T-helper 2 cell treated with Interferon-gamma antibody and Interleukin-4, amounts not matched to agents 100 ng/mL and 5 ng/mL, for 36 hours (primary cell): ENCODE results near the gene NKX2-1. TPM values are rescaled to one million over a fixed set of nuclear protein-coding genes. Genes with fewer than 3 reads are reported as not detected.
"Not testable (repeated sequence)": the region's sequence is repeated elsewhere in the genome, so short reads cannot be mapped to it uniquely, and the experiment has no call there.

Source experiments
- intact Hi-C: fragments of 100-400 bp; cut with micrococcal nuclease; formaldehyde crosslinking; loops from one replicate; pipeline ENCODE4 v1.15.1; 2023
- total RNA-seq: library from RNA; stranded (reverse); gene quantifications from 2 replicates; pipeline ENCODE4 v1.2.3, GENCODE V29; 2022

NKX2-1 gene
- total RNA-seq, 1 donor from 2014 or later: not detected

DNA sequence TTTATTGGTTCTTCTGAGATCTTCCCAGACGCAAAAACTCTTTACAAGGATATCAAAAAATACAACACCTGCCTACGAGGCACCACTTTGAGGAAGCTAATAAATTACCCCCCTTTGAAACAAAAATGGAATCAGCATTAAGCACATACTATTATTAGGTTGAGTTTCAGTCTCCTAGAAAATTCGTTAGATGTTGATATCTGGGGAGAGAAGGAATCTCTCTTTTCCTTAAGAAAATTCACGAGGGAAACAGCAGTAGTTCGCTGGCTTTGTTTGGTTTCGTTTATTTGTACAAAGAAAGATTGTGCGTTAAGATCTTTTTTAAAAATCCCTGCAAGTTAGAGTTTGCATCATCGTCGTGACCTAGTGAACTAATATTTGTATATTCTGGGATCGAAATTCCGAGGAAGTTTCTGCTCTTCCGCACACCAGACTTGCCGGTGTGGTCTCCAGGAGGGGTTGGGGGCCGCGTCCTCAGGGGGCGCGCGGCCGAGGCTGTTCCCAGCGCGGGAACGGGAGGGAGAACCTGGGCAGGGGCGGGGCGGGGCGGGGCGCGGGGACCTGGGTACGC is 12.1 kb downstream of the NKX2-1 start:
- intact Hi-C loops: no loop called here

DNA sequence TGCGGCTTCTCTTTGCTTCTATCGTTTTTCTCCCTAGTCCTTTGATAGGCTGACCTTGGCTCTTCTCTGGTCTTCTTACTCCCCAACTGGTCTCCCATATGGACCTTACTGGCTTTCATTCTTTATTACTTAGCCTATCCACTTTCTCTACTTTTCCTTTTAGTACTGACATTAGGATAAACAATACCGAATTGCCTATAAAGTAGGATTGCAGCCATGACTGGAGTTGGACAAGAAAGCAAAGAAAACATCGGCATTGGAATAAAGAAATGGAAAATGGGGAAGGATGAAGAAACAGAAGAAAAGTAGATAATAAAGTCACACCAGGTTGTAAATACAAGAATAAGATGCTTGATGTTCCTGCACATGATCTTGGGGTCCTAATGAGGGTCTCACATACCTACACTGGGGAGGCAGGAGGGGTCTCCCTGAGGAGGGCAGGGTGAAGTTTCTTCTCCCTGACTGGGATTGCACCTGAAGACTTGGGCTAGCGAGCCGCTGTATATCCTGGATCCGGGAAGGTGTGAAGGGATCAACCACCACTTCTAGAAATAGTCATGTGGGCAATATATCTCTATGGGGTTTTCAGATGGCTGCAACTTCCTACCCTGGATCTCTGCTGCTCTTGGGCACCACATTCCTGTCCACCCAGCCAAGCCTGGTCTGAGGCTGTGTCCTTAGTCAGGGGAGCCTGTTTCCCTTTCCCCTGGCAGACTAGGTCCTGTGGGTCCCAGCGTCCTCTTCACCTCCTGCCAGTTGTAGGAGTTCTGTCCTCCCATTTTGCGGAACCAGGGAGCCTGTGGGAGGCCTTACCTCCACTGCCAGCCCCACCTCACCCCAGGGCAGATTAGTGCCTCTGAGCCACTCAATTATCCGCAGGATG is 13.1 kb downstream of the NKX2-1 start:
- intact Hi-C loops: no loop called here

DNA sequence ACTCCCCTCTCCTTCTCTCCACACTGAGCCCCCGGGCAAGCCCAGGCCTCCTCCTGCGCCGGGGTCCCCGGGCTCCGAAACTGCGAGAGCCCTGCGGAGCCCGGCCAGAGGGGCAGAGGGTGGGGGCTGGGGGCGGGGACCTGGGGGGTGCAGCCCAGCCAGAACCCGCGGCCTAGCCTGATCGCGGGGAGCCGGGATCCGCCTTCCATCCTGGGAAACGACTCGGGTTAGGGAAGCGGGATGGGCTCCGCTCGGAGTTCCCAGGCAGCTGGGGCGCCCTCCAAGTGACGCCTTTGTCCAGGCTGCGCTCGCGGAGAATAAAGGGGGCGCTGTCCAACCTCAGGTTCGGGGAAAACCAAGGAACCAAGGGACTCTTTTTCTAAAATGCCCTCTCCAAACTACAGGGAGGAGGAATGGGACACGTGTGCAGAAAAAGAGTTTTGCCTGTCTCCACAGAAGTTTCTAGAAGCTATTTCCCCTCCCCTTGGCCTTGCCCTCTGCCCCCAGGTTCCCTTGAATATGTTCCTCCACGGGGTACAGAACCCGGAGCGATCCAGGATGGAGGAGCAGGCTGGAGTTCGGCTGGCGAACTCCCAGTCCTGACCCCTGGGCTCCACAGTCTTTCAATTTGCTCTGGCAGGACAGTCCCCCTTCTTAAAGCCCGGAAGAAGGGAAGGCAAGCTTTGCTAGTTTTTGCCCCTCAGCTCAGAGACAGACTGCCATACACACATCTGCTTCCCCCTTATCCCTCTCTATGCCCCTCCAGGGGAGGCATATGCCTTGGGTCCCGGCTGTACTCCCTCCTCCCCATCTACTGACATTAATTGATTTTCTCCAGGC is 13.9 kb downstream of the NKX2-1 start:
- intact Hi-C loops: loop anchor here (2.0 kb wide), 1 partner anchor 13 kb away; no protein-coding TSS in a partner anchor

DNA sequence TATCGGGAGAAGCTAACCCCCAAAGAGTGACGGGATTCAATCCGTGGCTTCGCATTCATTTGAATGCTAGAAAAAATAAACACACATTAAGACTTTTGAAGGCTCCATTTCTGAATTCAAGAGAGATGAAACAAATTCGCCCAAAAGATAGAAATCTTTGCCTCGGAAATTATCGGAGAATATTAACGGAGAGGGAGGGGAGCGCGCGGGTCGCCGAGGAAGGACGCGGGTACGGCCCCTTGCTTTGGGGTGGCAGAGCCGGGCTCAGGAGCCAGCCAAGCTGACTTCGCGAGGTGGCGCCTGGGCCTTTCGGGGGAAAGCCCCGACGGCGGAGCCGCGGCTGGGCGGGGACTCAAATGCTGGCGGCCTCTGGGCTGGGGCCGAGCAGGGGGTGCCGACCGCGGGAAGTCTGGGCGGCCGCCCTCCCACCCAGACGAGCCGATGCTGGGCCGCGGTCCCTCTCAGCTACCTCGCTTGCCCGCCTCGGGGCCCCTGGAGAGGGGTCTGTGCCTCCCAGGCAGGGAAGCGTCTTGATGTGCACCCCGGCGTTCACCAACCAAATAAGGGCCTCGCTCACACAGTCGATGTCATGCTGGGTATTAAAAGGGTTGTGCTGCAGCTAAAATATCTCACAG is 14.7 kb downstream of the NKX2-1 start:
- intact Hi-C loops: loop anchor here (2.0 kb wide), 1 partner anchor 14 kb away; no protein-coding TSS in a partner anchor

DNA sequence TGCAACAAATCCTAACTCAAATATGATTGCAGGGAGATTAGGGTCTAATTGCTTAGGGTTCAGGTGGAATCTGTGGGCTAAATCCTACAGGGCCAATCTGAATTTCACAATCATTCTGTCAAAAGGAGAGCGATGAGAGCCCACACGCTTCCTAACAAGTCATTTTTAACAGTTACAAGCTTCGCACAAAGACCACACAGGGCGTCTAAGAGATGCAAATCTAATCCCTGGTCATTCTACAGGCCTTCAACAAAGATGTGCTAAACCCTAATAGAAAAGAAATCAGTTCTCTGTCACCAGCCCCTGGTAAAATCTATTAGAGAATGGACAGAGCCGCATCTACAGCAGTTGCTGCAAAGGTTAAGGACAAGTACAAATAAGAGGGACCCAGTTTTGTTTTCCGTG is 15.3 kb downstream of the NKX2-1 start:
- intact Hi-C loops: loop anchor here (2.0 kb wide), 1 partner anchor 14 kb away; no protein-coding TSS in a partner anchor

DNA sequence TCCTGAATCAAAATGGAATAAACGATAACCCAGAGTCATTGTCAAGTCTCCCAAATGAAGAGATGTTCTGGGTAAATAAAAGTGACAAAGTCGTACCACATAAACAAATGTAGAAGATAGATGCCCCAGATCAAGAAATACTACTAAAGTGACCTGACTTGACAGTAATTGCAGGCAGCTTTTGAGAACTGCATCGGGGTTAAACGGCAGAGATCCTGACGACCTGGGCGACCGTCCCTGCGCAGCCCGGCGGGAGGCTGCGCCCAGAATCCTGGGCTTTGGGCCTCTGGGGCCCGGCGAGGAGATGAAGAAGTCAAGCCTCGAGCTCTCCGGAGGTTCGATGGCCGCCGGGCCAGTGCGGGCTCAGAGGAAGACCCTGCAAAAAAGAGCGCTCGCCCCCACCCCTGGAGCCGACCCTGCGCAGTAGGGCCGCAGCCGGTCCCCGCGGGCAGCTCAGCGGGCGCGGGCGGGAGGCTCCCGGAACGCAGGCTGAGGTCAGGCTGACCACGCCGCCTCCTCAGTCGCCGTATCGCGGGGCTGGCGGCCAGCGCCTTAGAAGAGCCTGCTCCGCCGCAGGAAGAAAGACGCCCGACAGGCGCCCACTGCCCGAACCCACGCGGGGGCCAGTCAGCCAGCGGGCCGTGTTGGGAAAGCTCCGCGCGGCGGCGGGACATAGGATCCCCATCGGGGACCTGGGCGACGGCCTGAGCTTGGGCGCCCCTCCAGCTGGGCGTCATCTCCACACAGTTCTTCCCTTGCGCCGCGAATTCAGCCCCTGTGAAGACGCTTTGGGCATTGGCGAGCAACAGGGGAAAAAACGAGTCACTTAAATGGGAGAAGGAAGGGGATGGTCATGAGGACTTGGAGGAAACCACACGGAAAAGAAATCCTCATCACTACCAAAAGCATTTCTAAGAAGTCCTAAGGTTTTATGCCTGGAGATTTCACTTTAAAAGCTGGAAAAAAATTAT is 16.0 kb downstream of the NKX2-1 start:
- intact Hi-C loops: loop anchor here (2.0 kb wide), 1 partner anchor 15 kb away; no protein-coding TSS in a partner anchor

DNA sequence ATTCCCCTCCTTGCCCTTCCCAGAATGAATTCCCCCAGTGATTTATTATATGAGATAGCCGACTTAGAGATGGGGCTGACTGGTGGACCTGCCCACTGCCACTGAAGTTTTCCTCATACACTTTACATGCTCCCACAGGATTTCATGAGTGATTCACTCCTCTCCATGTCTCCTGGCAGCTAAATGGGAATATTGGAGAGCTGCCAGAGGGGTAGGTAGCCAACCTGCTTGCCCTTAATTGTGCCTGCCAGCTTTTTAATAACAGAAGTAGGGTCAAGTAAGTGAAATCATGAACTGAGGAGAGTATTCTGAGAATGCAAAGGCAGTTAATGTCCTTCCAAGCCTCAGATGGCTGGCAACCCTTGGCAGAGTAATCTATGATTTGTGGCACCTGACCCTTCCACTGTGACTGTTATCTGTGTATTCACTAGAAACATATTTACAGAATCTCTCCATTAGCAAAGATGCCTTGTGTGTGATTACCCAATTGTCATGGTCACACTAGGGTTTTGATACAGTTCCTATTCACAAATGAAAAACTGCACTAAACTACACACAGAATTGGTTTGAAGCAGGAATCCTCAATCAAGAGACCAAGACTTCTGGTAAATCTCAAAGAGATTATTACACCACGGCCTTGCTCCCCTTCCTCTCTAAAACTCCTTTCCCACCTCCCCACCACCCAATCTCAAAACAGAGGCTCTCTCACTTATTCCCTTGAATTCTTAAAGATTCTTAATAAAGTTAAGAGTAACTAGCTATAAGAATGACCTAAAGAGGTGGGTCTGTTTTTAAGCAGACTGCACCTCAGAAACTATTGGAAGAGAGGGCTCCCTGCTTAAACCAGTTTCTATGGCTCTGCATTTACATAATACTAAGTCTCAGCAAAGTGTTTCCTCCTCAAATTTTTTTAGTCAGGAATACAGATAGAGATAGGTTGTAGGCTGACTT is 17.2 kb downstream of the NKX2-1 start:
- intact Hi-C loops: no loop called here

DNA sequence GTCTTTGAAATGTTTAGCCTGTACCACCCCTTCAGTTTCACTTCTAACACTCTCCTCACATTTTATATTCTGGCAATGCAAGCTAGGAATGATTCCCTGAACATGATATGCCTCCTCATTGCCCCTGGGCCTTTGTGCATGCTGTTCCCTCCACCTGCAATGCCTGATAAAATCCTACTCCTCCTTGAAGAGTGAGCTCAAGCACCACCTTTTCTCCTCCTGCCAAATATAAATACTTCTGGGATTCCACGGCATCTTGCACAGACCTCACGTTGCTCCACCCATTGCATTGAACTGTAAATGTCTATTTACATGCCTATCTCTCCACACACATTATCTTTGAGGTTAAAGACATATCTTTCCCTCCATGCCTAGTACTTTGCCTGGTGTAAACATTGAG is 21.1 kb downstream of the NKX2-1 start:
- intact Hi-C loops: no loop called here

DNA sequence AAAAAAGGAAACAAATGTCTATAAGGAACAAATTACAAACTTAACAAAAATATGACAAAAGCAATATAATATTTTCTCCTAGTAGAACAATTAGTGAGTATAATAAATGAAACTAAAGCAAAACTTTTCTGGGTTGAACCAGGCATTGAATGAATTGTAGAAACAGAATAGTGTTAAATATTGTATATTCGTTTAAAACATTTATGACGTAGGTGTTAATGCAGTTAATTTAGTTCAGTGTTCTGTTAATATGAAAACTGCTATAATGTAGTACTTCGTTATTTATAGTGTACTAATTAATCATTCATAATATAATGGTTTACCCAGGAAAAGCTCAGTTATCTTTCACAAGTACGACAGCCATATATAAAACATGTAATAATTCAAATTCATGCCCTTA is 23.7 kb downstream of the NKX2-1 start:
- intact Hi-C loops: no loop called here

DNA sequence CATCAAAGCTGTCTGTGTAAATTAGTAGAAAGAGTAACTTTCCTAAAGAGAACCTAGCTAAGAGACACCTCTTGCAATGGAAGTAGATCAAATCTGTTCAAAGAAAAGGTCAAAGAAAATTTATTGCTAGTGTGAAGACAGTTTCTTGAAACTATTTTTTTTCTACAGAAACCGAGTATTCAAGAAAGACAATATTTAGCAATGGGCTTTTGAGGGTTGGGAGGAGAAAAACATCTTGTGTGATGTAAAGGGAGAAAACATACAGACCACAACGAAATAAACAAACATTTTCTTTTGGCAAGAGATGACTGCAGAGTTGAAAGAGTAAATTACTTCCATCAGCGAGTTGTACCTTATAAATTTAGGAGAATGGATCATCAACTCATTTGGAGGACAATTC is 24.4 kb downstream of the NKX2-1 start:
- intact Hi-C loops: no loop called here

DNA sequence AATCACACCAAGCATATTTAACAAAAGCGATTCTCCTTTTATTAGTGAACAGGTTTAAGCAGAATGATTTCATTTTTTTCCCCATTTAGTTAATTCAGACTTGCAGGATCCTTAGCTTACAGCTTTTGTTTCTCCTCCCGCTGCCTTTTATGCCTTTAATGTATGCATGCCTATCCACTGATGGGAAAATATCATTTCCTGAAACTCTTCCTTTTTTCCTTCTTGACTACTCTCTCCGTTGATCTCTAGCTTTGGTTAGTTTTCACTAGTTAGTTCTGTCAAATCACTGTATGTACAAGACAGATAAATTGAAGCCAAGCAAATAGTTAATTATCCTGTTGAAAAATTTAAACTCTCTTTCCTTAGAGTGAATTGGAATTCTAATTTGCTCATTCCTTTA is 26.3 kb downstream of the NKX2-1 start:
- intact Hi-C loops: no loop called here

DNA sequence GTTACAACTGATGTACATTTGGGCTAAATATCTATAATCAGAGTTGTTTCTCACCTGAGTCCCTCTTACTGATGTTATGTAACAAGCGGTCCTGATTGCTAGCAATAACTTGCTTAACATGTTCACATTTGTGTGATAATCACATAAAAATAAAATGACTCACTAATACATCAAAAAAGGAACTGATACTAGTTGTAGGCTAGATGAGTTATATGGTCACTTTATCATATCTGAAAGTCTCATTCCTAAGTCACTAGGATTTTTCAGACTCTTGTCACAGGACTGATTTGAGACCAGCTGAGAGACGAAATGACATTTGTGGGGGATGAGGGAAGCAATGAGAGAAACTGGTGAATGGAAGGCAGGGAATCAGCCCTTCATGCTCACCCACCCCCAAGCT is 34.3 kb downstream of the NKX2-1 start:
- intact Hi-C loops: no loop called here

DNA sequence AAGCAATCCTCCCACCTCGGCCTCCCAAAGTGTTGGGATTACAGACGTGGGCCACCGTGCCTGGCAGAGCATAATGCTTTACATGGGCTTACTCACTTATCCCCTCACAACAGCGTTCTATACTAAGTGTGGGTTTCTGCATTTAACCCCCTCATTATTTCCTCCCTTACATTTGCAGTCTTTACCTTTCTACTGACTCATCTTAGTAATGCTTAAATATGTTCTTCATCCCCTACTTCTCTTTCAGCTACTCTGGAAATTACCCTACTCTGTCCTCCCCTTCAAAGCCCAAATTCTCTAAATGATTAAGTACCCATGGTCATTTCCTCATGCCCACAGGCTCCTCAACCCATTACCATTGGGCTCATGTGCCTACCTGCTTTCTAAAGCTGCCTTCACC is 40.7 kb downstream of the NKX2-1 start:
- intact Hi-C loops: no loop called here

DNA sequence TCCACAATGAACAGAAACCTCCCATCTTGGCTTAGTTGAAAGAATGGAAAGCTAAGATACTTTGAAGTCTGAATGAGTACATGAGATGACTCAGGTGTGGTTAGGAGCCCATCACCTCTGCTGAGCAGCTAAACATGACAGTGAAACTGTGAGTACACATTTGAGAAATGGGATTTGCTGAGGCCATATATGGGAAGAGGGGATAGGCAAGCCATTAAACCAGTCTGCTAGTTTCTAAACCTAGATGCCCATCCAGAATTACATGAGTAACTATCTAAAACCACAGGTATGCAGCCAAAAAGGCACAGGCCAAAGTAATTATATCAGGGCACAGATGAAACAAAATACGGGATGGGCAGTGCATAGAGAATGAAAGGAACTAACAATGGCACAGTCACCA is 41.2 kb downstream of the NKX2-1 start:
- intact Hi-C loops: no loop called here

DNA sequence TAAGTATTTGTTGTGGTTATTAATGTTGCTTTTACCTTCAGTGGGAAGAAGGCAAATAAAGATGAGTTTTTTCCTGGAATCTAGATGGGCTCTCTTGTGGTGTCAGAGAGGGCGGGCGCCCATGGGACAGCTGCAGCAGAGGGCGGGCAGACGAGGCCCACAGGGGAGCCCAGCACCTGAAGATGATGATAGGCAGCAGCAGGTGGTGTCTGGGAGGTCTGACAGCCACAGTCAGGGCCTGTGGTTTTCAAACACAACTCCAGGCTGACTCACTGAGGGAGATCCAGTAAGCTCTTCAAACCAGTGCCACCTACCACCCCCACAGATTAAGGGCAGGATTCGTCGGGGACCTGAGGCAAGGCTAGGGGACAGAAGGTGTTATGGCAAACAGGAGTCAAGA is 42.8 kb downstream of the NKX2-1 start:
- intact Hi-C loops: no loop called here

DNA sequence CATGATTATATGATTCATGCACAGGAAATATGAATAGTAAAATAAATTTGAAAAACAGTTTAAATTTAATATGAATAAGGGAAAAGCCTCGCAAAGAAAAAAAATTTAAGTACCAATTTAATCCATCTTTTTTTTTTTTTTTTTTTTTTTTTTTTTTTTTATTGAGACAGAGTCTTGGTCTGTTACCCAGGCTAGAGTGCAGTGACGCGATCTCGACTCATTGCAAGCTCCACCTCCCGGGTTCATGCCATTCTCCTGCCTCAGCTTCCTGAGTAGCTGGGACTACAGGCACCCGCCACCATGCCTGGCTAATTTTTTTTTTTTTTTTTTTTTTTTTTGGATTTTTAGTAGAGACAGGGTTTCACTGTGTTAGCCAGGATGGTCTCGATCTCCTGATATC is 44.0 kb downstream of the NKX2-1 start:
- intact Hi-C loops: not testable (repeated sequence)

DNA sequence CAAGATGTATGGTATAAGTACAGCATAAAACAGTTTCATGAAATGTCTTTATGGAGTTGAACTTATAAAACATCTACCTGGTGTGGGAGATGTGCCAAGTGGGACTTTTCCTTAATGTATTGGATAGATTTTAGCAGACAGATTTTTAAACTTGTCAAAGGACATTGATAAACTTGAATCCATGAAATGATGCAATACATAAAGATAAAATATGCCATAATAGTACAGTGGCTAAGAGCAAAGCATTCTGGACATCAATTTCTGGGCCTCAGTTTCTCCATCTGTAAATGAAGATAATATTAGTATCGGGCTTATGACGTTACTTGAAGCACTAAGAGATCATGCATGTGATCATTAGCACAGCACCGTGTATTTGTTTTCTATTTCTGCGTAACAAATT is 45.4 kb downstream of the NKX2-1 start:
- intact Hi-C loops: no loop called here

DNA sequence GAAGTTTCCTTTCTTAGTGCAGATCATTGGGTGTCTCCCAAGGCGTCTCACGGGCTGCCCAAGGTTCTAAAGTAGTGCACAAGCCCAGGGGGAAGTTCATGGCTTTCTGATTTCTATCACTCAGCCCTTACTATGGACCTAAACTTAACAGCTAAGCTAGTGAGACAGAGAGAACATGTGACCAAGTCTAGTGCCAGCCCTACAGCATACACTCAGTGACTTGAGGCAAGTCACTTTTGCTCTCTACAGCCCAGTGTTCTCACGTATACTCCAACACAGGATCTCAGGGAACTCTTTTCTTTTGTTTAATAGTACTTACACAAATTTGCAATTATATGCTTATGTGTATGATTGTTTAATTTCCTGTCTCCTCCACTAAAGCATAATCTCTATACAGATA is 48.6 kb downstream of the NKX2-1 start:
- intact Hi-C loops: no loop called here

DNA sequence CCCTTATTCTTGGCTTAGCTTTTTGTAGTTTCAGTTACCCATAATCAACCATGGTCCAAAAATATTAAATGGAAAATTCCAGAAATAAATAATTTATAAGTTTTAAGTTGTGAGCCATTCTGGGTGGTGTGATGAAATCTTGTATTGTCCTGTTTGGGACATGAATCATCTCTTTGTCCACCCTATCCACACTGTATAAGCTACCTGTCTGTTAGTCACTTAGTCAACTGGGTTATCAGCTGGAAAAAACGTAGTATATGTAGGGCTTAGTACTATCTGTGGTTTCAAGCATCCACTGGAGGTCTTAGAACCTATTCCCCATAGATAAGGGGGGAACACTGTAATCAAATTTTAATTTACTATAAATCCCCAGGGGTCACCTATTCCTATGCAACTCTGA is 52.7 kb downstream of the NKX2-1 start:
- intact Hi-C loops: no loop called here
